ENCODE data around the gene KARS1. TPM values are rescaled to one million over a fixed set of nuclear protein-coding genes. Genes with fewer than 3 reads are reported as not detected.

The KARS1 gene
- total and polyA plus RNA-seq, 2 of the 4 experiments (the other 2 are of a cell fraction): 122 to 228 TPM

GRCh38 chr16:75618780-75619179, 28.7 kb downstream of the KARS1 start:
- ChIA-PET CTCF (no interaction called here), POLR2A (ENCODE audit: unreplicated experiment) (no interaction called here)
- H3K23ac ChIP-seq (ENCODE audit: low read depth, low read length): no peak overlapping the region
- no peak overlapping the region for H3K4me3 ChIP-seq (ENCODE audit: insufficient read depth, low read depth, low read length)
- no peak overlapping the region for H3K56ac ChIP-seq (ENCODE audit: extremely low read depth, insufficient read depth, low read length)
- H3K79me1 ChIP-seq (ENCODE audit: low read depth in 1 of 2, low read length in 2 of 2): peaks cover 21 to 23% of the 10 kb centered on the region in 2 experiments
- H4K91ac ChIP-seq (ENCODE audit: insufficient read depth, low read depth, low read length): no peak overlapping the region
- WGBS, 2 experiments (ENCODE audit: extremely low coverage in 2 of 2, insufficient read length in 1 of 2): no CpG with 5 or more reads among the region's 2 CpGs
- H4K20me1 ChIP-seq (ENCODE audit: insufficient read depth, low read length): no peaks in the 10 kb centered on the region
- peaks cover 5% of the 10 kb centered on the region for H3K4me1 ChIP-seq (ENCODE audit: control insufficient read depth, insufficient read depth, low read length)
- no peak overlapping the region for H4K8ac ChIP-seq (ENCODE audit: low read depth in 2 of 2, low read length in 2 of 2)
- dilution Hi-C loops (cut with HindIII; ENCODE audit: low sequenced_read_pairs, unreplicated experiment) (no loop called here), in situ Hi-C loops (cut with MboI; ENCODE audit: low sequenced_read_pairs) (no loop called here), intact Hi-C loops (cut with micrococcal nuclease) (no loop called here)
- H3K9me3 ChIP-seq (ENCODE audit: control insufficient read depth, insufficient read depth, low read length): no peaks in the 10 kb centered on the region
- no peaks in the 10 kb centered on the region; the same call in 1 of the 2 replicates for H3K9me1 ChIP-seq (ENCODE audit: insufficient read depth, low read length)
- H3K4ac ChIP-seq (ENCODE audit: low read depth, low read length): no peak overlapping the region
- DNase-seq (no peak), ATAC-seq (ENCODE audit: low read depth) (no peak)
- H3K27me3 ChIP-seq (ENCODE audit: control insufficient read depth, insufficient read depth, low read length): no peaks in the 10 kb centered on the region
- H3K14ac ChIP-seq (replicated peaks; ENCODE audit: low read depth, low read length): no peak overlapping the region
- H2BK20ac ChIP-seq (ENCODE audit: low read depth, low read length): no peak overlapping the region
- H2BK5ac ChIP-seq (ENCODE audit: low read depth, low read length, poor library complexity, severe bottlenecking): no peak overlapping the region
- peaks cover 29% of the 10 kb centered on the region for H3K36me3 ChIP-seq (ENCODE audit: control insufficient read depth, insufficient read depth, low read length)
- no peak overlapping the region for H4K5ac ChIP-seq (ENCODE audit: low read depth, low read length)
- no peak overlapping the region for H2BK15ac ChIP-seq (ENCODE audit: low read depth, low read length)
- TF ChIP-seq CEBPB (IDR thresholded peaks at IDR 0.05; ENCODE audit: low read depth, low read length) (peak; percentile 64), MAFK (IDR thresholded peaks at IDR 0.05; ENCODE audit: low read depth, low read length) (no peak)
- H2AK5ac ChIP-seq (ENCODE audit: low read depth, low read length): no peak overlapping the region
- no peak overlapping the region for H2AFZ ChIP-seq (replicated peaks; ENCODE audit: low read length, poor library complexity)
- no peak overlapping the region for H3K9ac ChIP-seq (ENCODE audit: low read depth, low read length)
- H2BK120ac ChIP-seq (ENCODE audit: low read depth, low read length): no peak overlapping the region
- no peak overlapping the region for H2AK9ac ChIP-seq (replicated peaks; ENCODE audit: low read depth, low read length, poor library complexity)
- H3K18ac ChIP-seq (ENCODE audit: low read depth, low read length): no peak overlapping the region
- no peak overlapping the region for H3K4me2 ChIP-seq (ENCODE audit: low read depth, low read length)
- H3K27ac ChIP-seq (ENCODE audit: insufficient read depth, low read length): no peak overlapping the region
- no TSS peak for BruUV-seq (replicated peaks)
